ENCODE results near the gene SCUBE1. TPM values are rescaled to one million over a fixed set of nuclear protein-coding genes. Genes with fewer than 3 reads are reported as not detected.
A peak's percentile ranks its signal among the peaks of the same experiment; 100 is the strongest.

The SCUBE1 gene
- total and polyA plus RNA-seq, 2 of the 4 experiments (the other 2 are of a cell fraction): not detected

- peaks cover 11% of the 10 kb centered on the region for H3K9me1 ChIP-seq (ENCODE audit: insufficient read depth, low read length)
- H3K18ac ChIP-seq (ENCODE audit: low read depth, low read length): no peak overlapping the region
- peaks cover 20 to 55% of the 10 kb centered on the region in 2 experiments; a peak in 3 of 4 replicates for H3K79me1 ChIP-seq (ENCODE audit: low read depth in 1 of 2, low read length in 2 of 2)
- no peak overlapping the region for H4K91ac ChIP-seq (ENCODE audit: insufficient read depth, low read depth, low read length)
- H3K36me3 ChIP-seq (ENCODE audit: control insufficient read depth, insufficient read depth, low read length): peaks cover 27% of the 10 kb centered on the region
- ChIA-PET CTCF (interaction anchor here (1.3 kb wide), 1 partner anchor 50 kb away, joined by 3 read pairs; no protein-coding TSS in a partner anchor), POLR2A (ENCODE audit: unreplicated experiment) (no interaction called here)
- intact Hi-C loops (cut with micrococcal nuclease) (no loop called here), in situ Hi-C loops (cut with MboI; ENCODE audit: low sequenced_read_pairs) (no loop called here), dilution Hi-C loops (cut with HindIII; ENCODE audit: low sequenced_read_pairs, unreplicated experiment) (no loop called here)
- no peak for TF ChIP-seq FOS (IDR thresholded peaks at IDR 0.05; ENCODE audit: low read depth, low read length)
- TF ChIP-seq BHLHE40 (IDR thresholded peaks at IDR 0.05; ENCODE audit: low read depth, low read length): no peak
- TF ChIP-seq CTCF (conservative IDR thresholded peaks at IDR 0.05; ENCODE audit: low read depth, low read length): 0 out of 2 replicates have a peak, but pooled peaks have one; percentile 25
- TF ChIP-seq RAD21 (IDR thresholded peaks at IDR 0.05; ENCODE audit: low read length): peak; percentile 30; the same call in 1 of the 2 replicates
- peak; percentile 36; the same call in 1 of the 2 replicates for TF ChIP-seq CEBPB (IDR thresholded peaks at IDR 0.05; ENCODE audit: low read depth, low read length)
- TF ChIP-seq SMC3 (IDR thresholded peaks at IDR 0.05; ENCODE audit: low read depth, low read length): 0 out of 2 replicates have a peak, but pooled peaks have one; percentile 12
- no peak for TF ChIP-seq MXI1 (IDR thresholded peaks at IDR 0.05; ENCODE audit: borderline replicate concordance, low read depth, low read length)
- DNase-seq (no peak), ATAC-seq (ENCODE audit: low read depth) (no peak)
- H2AK9ac ChIP-seq (replicated peaks; ENCODE audit: low read depth, low read length, poor library complexity): no peak overlapping the region
- H2BK20ac ChIP-seq (ENCODE audit: low read depth, low read length): no peak overlapping the region
- H3K4ac ChIP-seq (ENCODE audit: low read depth, low read length): no peak overlapping the region
- H3K23ac ChIP-seq (ENCODE audit: low read depth, low read length): no peak overlapping the region
- no peak overlapping the region for H2AFZ ChIP-seq (replicated peaks; ENCODE audit: low read length, poor library complexity)
- H3K27ac ChIP-seq (ENCODE audit: insufficient read depth, low read length): no peak overlapping the region
- no peak overlapping the region for H3K4me3 ChIP-seq (ENCODE audit: insufficient read depth, low read depth, low read length)
- no peak overlapping the region for H3K56ac ChIP-seq (ENCODE audit: extremely low read depth, insufficient read depth, low read length)
- H2BK15ac ChIP-seq (ENCODE audit: low read depth, low read length): no peak overlapping the region
- no peak overlapping the region for H3K4me2 ChIP-seq (ENCODE audit: low read depth, low read length)
- H3K4me1 ChIP-seq (ENCODE audit: control insufficient read depth, insufficient read depth, low read length): 0 out of 2 replicates have a peak, but pooled peaks cover 1% of the 10 kb centered on the region
- no TSS peak for BruUV-seq (replicated peaks)
- no peak overlapping the region for H3K14ac ChIP-seq (replicated peaks; ENCODE audit: low read depth, low read length)
- H2BK5ac ChIP-seq (ENCODE audit: low read depth, low read length, poor library complexity, severe bottlenecking): no peak overlapping the region
- no peak overlapping the region for H2AK5ac ChIP-seq (ENCODE audit: low read depth, low read length)
- no peak overlapping the region for H4K5ac ChIP-seq (ENCODE audit: low read depth, low read length)
- no peak overlapping the region for H2BK120ac ChIP-seq (ENCODE audit: low read depth, low read length)
- no peaks in the 10 kb centered on the region for H3K9me3 ChIP-seq (ENCODE audit: control insufficient read depth, insufficient read depth, low read length)
- H4K8ac ChIP-seq (ENCODE audit: low read depth in 2 of 2, low read length in 2 of 2): no peak overlapping the region
- peaks cover 54% of the 10 kb centered on the region for H4K20me1 ChIP-seq (ENCODE audit: insufficient read depth, low read length)
- H3K27me3 ChIP-seq (ENCODE audit: control insufficient read depth, insufficient read depth, low read length): no peaks in the 10 kb centered on the region
- 79% methylated on average over 11 of the region's 18 CpGs; no CpG with 5 or more reads in 1 of the 2 experiments for WGBS, 2 experiments (ENCODE audit: extremely low coverage in 2 of 2, insufficient read length in 1 of 2)
- no peak overlapping the region for H3K9ac ChIP-seq (ENCODE audit: low read depth, low read length)
Observed at GRCh38 chr22:43159484-43160178, 183.5 kb downstream of the SCUBE1 start.

Data from IMR-90 (cell line).